Left lung (tissue), 10 donors: ENCODE measurements around the gene HACD2. TPM values are rescaled to one million over a fixed set of nuclear protein-coding genes. Genes with fewer than 3 reads are reported as not detected.

ENCODE experiments used
- ATAC-seq: fragments of 200-7000 bp; cut with Tn5 transposase; one replicate; pipeline ENCODE4 v1.9.1; 2020; ENCODE audit warnings: moderate library complexity
- DNase-seq, 4 donors: peaks; one replicate each; pipeline ENCODE4 v3.0.0-alpha.2; 2013 to 2020
- H3K27ac ChIP-seq, 2 donors: fragments of 200-600 bp; sonication (generic) in 1 of 2; one replicate each; pipeline versions ENCODE4 v1.5.0 to v1.8.0; 2020 to 2021
- H3K27me3 ChIP-seq, 2 donors: fragments of 200-600 bp; sonication (generic) in 1 of 2; one replicate each; pipeline versions ENCODE4 v1.5.0 to v1.8.0; 2020 to 2021
- H3K36me3 ChIP-seq, 2 donors: fragments of 200-600 bp; sonication (generic) in 1 of 2; one replicate each; pipeline versions ENCODE4 v1.5.0 to v1.8.0; 2020 to 2021
- H3K4me1 ChIP-seq, 2 donors: fragments of 200-600 bp; one replicate each; pipeline ENCODE4 v1.8.0; 2021
- H3K4me3 ChIP-seq, 2 donors: fragments of 200-600 bp; sonication (generic) in 1 of 2; one replicate each; pipeline versions ENCODE4 v1.5.0 to v1.8.0; 2020 to 2021; ENCODE audit warnings: mild to moderate bottlenecking in 1 of 2
- H3K9me3 ChIP-seq, 2 donors: fragments of 200-600 bp; sonication (generic) in 1 of 2; one replicate each; pipeline versions ENCODE4 v1.5.0 to v1.8.0; 2020 to 2021
- intact Hi-C, 2 donors: fragments of 100-400 bp; cut with DNase I; formaldehyde crosslinking; loops; one replicate each; pipeline versions ENCODE4 v1.11.2 to v1.14.2; 2022
- polyA plus RNA-seq, 6 donors: library from polyadenylated mRNA; unstranded; fragments of 120-200 nt; gene quantifications; one replicate each; pipeline ENCODE4 v1.2.1, GENCODE V29; 2013; ENCODE audit not compliant: insufficient read length in 6 of 6
- total RNA-seq, 2 donors: library from RNA; stranded (reverse); fragmentation: NEBNext Ultra II Directional; extraction: Animal tissue kit (Norgen Biotek cat#: 25700); gene quantifications; one replicate each; pipeline ENCODE4 v1.2.1, GENCODE V29; 2021
- TF ChIP-seq, protein P1 (sequence below), 2 donors: fragments of 200-600 bp; sonication (generic) in 1 of 2; IDR thresholded peaks; one replicate each; pipeline versions ENCODE4 v1.5.0 to v1.8.0; 2021; ENCODE audit warnings: antibody characterized with exemption in 2 of 2
- donor health status: DM: no; HTN: yes; CAD: no.
- donor health status: DM: no; HTN: no; CAD: no.

The HACD2 gene
- total and polyA plus RNA-seq, 8 donors: 33.6 to 60.9 (median 39.0) TPM

GRCh38 chr3:123442908-123443307 is 141.9 kb downstream of the HACD2 start:
- H3K9me3 ChIP-seq: no peaks in the 10 kb centered on the region
- H3K27me3 ChIP-seq: peaks cover 7 to 55% of the 10 kb centered on the region in 2 donors
- ATAC-seq: no peak
- intact Hi-C loops: no loop called here
- H3K27ac ChIP-seq: no peak overlapping the region
- TF ChIP-seq, protein P1, sequence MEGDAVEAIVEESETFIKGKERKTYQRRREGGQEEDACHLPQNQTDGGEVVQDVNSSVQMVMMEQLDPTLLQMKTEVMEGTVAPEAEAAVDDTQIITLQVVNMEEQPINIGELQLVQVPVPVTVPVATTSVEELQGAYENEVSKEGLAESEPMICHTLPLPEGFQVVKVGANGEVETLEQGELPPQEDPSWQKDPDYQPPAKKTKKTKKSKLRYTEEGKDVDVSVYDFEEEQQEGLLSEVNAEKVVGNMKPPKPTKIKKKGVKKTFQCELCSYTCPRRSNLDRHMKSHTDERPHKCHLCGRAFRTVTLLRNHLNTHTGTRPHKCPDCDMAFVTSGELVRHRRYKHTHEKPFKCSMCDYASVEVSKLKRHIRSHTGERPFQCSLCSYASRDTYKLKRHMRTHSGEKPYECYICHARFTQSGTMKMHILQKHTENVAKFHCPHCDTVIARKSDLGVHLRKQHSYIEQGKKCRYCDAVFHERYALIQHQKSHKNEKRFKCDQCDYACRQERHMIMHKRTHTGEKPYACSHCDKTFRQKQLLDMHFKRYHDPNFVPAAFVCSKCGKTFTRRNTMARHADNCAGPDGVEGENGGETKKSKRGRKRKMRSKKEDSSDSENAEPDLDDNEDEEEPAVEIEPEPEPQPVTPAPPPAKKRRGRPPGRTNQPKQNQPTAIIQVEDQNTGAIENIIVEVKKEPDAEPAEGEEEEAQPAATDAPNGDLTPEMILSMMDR (IDR thresholded peaks at IDR 0.05): no peak
- H3K36me3 ChIP-seq: no peaks in the 10 kb centered on the region
- no peak overlapping the region for H3K4me3 ChIP-seq
- no peak for DNase-seq
- H3K4me1 ChIP-seq: no peaks in the 10 kb centered on the region

DNA sequence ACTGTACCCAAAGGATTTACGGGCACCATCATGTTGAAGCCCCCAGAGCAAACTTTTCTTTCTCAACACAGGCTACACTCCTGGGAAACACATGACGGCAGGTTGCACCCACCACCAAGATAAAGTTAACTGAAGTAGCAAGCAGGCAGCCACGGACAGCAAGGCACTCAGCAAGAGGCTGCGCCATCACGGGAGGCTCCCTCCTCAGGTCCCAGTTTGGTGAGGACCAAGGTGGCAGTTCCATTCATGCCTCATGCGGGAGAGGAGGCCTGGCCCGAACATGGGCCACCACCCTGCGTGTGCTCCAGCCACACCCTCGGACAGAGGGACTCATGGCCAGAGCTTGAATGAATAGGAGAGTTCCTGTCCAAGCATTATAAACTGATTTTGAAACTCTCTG is 142.7 kb downstream of the HACD2 start:
- DNase-seq: no peak
- ATAC-seq: no peak
- TF ChIP-seq, protein P1 (IDR thresholded peaks at IDR 0.05): no peak
- H3K36me3 ChIP-seq: no peaks in the 10 kb centered on the region
- intact Hi-C loops: no loop called here
- H3K4me3 ChIP-seq: no peak overlapping the region
- H3K27me3 ChIP-seq: peaks cover under 1 to 47% of the 10 kb centered on the region in 2 donors
- H3K4me1 ChIP-seq: no peaks in the 10 kb centered on the region
- no peaks in the 10 kb centered on the region for H3K9me3 ChIP-seq
- H3K27ac ChIP-seq: no peak overlapping the region

Other genes with a start within 250 kb of the HACD2 start
- gene ADCY5, start 136.0 kb downstream of the HACD2 start, total RNA-seq: 1 to 10 TPM; 3.4 to 5.7 TPM
- gene ADCY5, start 136.0 kb downstream of the HACD2 start, polyA plus RNA-seq: 10 to 100 TPM; 13.5 to 17.6 (median 15.1) TPM